B cell (primary cell): ENCODE results near the gene ABCA7. TPM values are rescaled to one million over a fixed set of nuclear protein-coding genes. Genes with fewer than 3 reads are reported as not detected.

Experiments used
- ATAC-seq: fragments of 200-7000 bp; cut with Tn5 transposase; one replicate; pipeline ENCODE4 v1.10.0; 2021; ENCODE audit warnings: low read depth, mild to moderate bottlenecking, moderate number of reproducible peaks, moderate library complexity
- CTCF ChIA-PET: fragments of 350-600 bp; sonication (Branson Sonifier 250); formaldehyde crosslinking; loops from one replicate; lab custom pipeline; 2021; ENCODE audit warnings: antibody characterized with exemption, inconsistent platforms; lab: Charles Lee
- POLR2A ChIA-PET: fragments of 350-600 bp; sonication (Branson Sonifier 250); formaldehyde crosslinking; loops from one replicate; lab custom pipeline; 2021; ENCODE audit warnings: antibody characterized with exemption; lab: Charles Lee
- DNase-seq: peaks from one replicate; pipeline ENCODE4 v3.0.0; 2013
- H2AFZ ChIP-seq: 2 replicates; pipeline ENCODE4 v1.6.1; 2012; ENCODE audit warnings: mild to moderate bottlenecking, low read depth, low read length; ENCODE audit not compliant: insufficient read depth, poor library complexity, severe bottlenecking
- H3K27ac ChIP-seq, 2 donors: 1 replicate in 1 of 2; 2 replicates in 1 of 2; pipeline ENCODE4 v1.5.1; 2012 to 2013; ENCODE audit warnings: low read length in 2 of 2, mild to moderate bottlenecking in 2 of 2, moderate library complexity in 1 of 2
- H3K27me3 ChIP-seq, 4 experiments: fragments of 200-600 bp in 1 of 4; sonication (generic) in 1 of 4; replicated peaks in 1 of 4; 1 replicate in 2 of 4; 2 replicates in 2 of 4; pipeline versions ENCODE4 v1.6.1 to v1.7.0; 2013 to 2016; ENCODE audit warnings: low read length in 3 of 4, mild to moderate bottlenecking in 2 of 4, mixed read lengths in 1 of 4, moderate library complexity in 1 of 4; ENCODE audit not compliant: insufficient read depth in 4 of 4, control insufficient read depth in 3 of 4; ENCODE audit errors: control extremely low read depth in 1 of 4
- H3K36me3 ChIP-seq, 2 experiments: replicated peaks in 1 of 2; 1 replicate in 1 of 2; 2 replicates in 1 of 2; pipeline versions ENCODE4 v1.6.1 to v1.7.1; 2013; ENCODE audit warnings: low read length in 1 of 2; ENCODE audit not compliant: insufficient read depth in 2 of 2, control insufficient read depth in 1 of 2; ENCODE audit errors: control extremely low read depth in 1 of 2, extremely low read depth in 1 of 2
- H3K4me1 ChIP-seq, 2 donors: fragments of 200-600 bp in 1 of 2; sonication (generic) in 1 of 2; 1 replicate in 1 of 2; 2 replicates in 1 of 2; pipeline versions ENCODE4 v1.5.1 to v1.6.1; 2013 to 2017; ENCODE audit warnings: low read length in 2 of 2; ENCODE audit not compliant: control insufficient read depth in 2 of 2, insufficient read depth in 2 of 2
- H3K4me2 ChIP-seq: replicated peaks from 2 replicates; pipeline ENCODE3; 2012; ENCODE audit warnings: mild to moderate bottlenecking, low read depth, low read length; ENCODE audit not compliant: poor library complexity, severe bottlenecking
- H3K4me3 ChIP-seq, 5 experiments: fragments of 200-600 bp in 1 of 5; sonication (generic) in 1 of 5; 1 replicate in 3 of 5; 2 replicates in 2 of 5; pipeline versions ENCODE4 v1.5.1 to v1.7.0; 2011 to 2016; ENCODE audit warnings: low read length in 4 of 5, mild to moderate bottlenecking in 4 of 5, low read depth in 2 of 5, control low read depth in 1 of 5, moderate library complexity in 1 of 5; ENCODE audit not compliant: insufficient read depth in 1 of 5; ENCODE audit errors: control extremely low read depth in 1 of 5, extremely low read depth in 1 of 5
- H3K79me2 ChIP-seq: fragments of 200-600 bp; sonication (generic); one replicate; pipeline ENCODE4 v1.6.0; 2016; ENCODE audit warnings: low read length; ENCODE audit not compliant: control insufficient read depth, insufficient read depth
- H3K9ac ChIP-seq: fragments of 200-600 bp; sonication (generic); 2 replicates; pipeline ENCODE4 v1.6.1; 2017; ENCODE audit warnings: mild to moderate bottlenecking, low read length, moderate library complexity
- H3K9me3 ChIP-seq, 3 donors: one replicate each; pipeline versions ENCODE4 v1.6.1 to v1.7.1; 2013; ENCODE audit warnings: low read length in 2 of 3; ENCODE audit not compliant: control insufficient read depth in 2 of 3, insufficient read depth in 1 of 3; ENCODE audit errors: control extremely low read depth in 1 of 3
- H4K20me1 ChIP-seq: 2 replicates; pipeline ENCODE4 v1.6.0; 2012; ENCODE audit warnings: mild to moderate bottlenecking, low read length; ENCODE audit not compliant: insufficient read depth, control insufficient read depth, poor library complexity, severe bottlenecking
- H3K27ac Mint-ChIP-seq: one replicate; pipeline ENCODE4 v1.8.0; 2021; ENCODE audit warnings: mixed read lengths
- H3K27me3 Mint-ChIP-seq: one replicate; pipeline ENCODE4 v1.8.0; 2021; ENCODE audit warnings: mixed read lengths
- H3K4me1 Mint-ChIP-seq: one replicate; pipeline ENCODE4 v1.8.0; 2021; ENCODE audit warnings: mixed read lengths
- H3K4me3 Mint-ChIP-seq: one replicate; pipeline ENCODE4 v1.8.0; 2021; ENCODE audit warnings: mixed read lengths
- H3K9me3 Mint-ChIP-seq: one replicate; pipeline ENCODE4 v1.8.0; 2022; ENCODE audit warnings: mixed read lengths; ENCODE audit not compliant: insufficient read depth
- EZH2 ChIP-seq: IDR thresholded peaks from 2 replicates; pipeline ENCODE4 v1.6.1; 2012; ENCODE audit warnings: borderline replicate concordance, low read depth, mild to moderate bottlenecking, moderate library complexity, low read length; ENCODE audit not compliant: insufficient read depth, poor library complexity, severe bottlenecking
- WGBS: methylation state at CpG from one replicate; pipeline ENCODE4 v1.1.5; 2013; ENCODE audit warnings: missing lambda C conversion rate; ENCODE audit not compliant: insufficient coverage; 5-methylcytosine and 5-hydroxymethylcytosine counted together
- intact Hi-C: fragments of 100-400 bp; cut with micrococcal nuclease; formaldehyde crosslinking; loops from one replicate; pipeline ENCODE4 v1.10.0; 2022
- polyA plus RNA-seq: library from polyadenylated mRNA; depleted of rRNA; stranded (reverse); fragments of >200 nt; gene quantifications from 2 replicates; pipeline ENCODE4 v1.2.3, GENCODE V29; 2012
- total RNA-seq, 2 donors: library from RNA; stranded (reverse); fragments of 120-200 nt in 1 of 2; gene quantifications; 1 replicate in 1 of 2; 2 replicates in 1 of 2; pipeline versions ENCODE4 v1.2.3 to v1.2.4, GENCODE V29; 2013 to 2022
- TF ChIP-seq, protein P1 (sequence below): fragments of 200-600 bp; IDR thresholded peaks from one replicate; pipeline ENCODE4 v1.8.0; 2022; ENCODE audit warnings: antibody characterized with exemption, mild to moderate bottlenecking

ABCA7 gene
- total and polyA plus RNA-seq, 2 donors (not counting 1 experiment from before 2014, with no cell fraction given), result 192 to 281 TPM

DNA sequence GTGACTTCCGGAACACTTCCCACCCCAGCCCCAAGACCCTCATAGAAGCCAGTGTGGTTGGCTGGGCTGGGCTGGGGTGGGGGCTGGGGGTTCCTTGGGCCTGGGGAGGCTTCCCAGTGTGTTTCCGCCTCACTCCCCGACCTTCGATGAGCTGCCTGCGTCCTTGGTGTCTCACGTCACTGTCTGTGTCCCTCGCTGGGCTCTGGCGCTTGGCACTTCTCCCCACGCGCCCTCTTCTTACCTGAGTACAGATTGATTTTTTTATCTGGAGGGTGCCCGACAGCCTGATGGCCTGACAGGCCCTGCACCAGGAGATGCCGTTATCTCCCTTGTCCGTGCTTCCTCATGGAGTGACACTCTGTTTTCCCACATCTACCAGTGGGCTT is 47.2 kb upstream of the ABCA7 start:
- no peak for TF ChIP-seq EZH2
- TF ChIP-seq, protein P1, sequence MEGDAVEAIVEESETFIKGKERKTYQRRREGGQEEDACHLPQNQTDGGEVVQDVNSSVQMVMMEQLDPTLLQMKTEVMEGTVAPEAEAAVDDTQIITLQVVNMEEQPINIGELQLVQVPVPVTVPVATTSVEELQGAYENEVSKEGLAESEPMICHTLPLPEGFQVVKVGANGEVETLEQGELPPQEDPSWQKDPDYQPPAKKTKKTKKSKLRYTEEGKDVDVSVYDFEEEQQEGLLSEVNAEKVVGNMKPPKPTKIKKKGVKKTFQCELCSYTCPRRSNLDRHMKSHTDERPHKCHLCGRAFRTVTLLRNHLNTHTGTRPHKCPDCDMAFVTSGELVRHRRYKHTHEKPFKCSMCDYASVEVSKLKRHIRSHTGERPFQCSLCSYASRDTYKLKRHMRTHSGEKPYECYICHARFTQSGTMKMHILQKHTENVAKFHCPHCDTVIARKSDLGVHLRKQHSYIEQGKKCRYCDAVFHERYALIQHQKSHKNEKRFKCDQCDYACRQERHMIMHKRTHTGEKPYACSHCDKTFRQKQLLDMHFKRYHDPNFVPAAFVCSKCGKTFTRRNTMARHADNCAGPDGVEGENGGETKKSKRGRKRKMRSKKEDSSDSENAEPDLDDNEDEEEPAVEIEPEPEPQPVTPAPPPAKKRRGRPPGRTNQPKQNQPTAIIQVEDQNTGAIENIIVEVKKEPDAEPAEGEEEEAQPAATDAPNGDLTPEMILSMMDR, result no peak
- H3K79me2 ChIP-seq, result peaks cover 6% of the 10 kb centered on the region
- no peak overlapping the region for H3K9ac ChIP-seq
- H3K9me3 Mint-ChIP-seq, result no peaks in the 10 kb centered on the region
- CTCF ChIA-PET, result no interaction called here
- H3K4me2 ChIP-seq, result no peak overlapping the region
- POLR2A ChIA-PET, result no interaction called here
- H2AFZ ChIP-seq, result no peak overlapping the region
- no peak overlapping the region for H3K4me3 Mint-ChIP-seq
- H3K4me3 ChIP-seq, result no peak overlapping the region
- ATAC-seq (no peak), DNase-seq (no peak)
- H3K4me1 Mint-ChIP-seq, result peaks cover 6% of the 10 kb centered on the region
- intact Hi-C loops, result no loop called here
- peaks cover 0 to 21% (median 9%) of the 10 kb centered on the region in 4 experiments for H3K27me3 ChIP-seq
- peaks cover 14% of the 10 kb centered on the region for H4K20me1 ChIP-seq
- 98% methylated on average over 12 of the region's 13 CpGs for WGBS
- peaks cover 6% of the 10 kb centered on the region for H3K27me3 Mint-ChIP-seq
- H3K36me3 ChIP-seq, result peaks cover 0 to 24% of the 10 kb centered on the region in 2 experiments
- H3K4me1 ChIP-seq, result peaks cover 10 to 11% of the 10 kb centered on the region in 2 donors
- H3K27ac ChIP-seq, result no peak overlapping the region
- no peaks in the 10 kb centered on the region for H3K9me3 ChIP-seq
- H3K27ac Mint-ChIP-seq, result no peak overlapping the region

DNA sequence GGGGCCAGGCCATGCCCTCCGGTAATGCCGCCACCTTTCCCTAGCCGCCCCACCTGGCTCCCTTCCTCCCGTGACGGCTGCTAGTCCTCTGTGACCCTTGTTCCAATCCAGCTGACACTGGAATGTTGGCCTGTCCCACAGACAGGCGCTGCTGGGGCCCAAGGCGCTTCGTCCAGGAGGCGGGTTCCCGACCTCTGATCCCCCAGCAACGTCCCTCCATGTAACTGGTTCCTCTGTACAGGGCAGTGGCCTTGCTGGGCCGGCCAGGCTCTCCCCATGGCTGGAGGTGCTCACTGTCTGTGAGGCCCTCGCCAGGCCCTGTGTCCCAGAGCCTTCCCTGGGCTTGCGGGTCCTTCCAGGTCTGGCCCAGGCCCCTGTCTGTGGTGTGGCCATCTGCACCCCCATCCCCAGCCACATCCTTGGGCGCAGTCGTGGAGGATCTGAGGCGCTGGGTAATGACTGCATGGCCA is 46.5 kb upstream of the ABCA7 start:
- intact Hi-C loops, result no loop called here
- H3K27me3 Mint-ChIP-seq, result peaks cover 13% of the 10 kb centered on the region
- H3K4me1 ChIP-seq, result peaks cover 10 to 11% of the 10 kb centered on the region in 2 donors
- POLR2A ChIA-PET, result no interaction called here
- peaks cover 0 to 28% (median 13%) of the 10 kb centered on the region in 4 experiments for H3K27me3 ChIP-seq
- peaks cover 0 to 21% of the 10 kb centered on the region in 2 experiments for H3K36me3 ChIP-seq
- no peak overlapping the region for H3K27ac Mint-ChIP-seq
- ATAC-seq (no peak), DNase-seq (no peak)
- H3K4me2 ChIP-seq, result no peak overlapping the region
- CTCF ChIA-PET, result no interaction called here
- H2AFZ ChIP-seq, result no peak overlapping the region
- TF ChIP-seq EZH2, result no peak
- TF ChIP-seq, protein P1, result no peak
- WGBS, result 96% methylated on average over 14 of the region's 17 CpGs
- peaks cover 14% of the 10 kb centered on the region for H4K20me1 ChIP-seq
- peaks cover 6% of the 10 kb centered on the region for H3K4me1 Mint-ChIP-seq
- peaks cover 0 to 2% (median 0%) of the 10 kb centered on the region in 3 donors for H3K9me3 ChIP-seq
- H3K4me3 Mint-ChIP-seq, result no peak overlapping the region
- no peaks in the 10 kb centered on the region for H3K9me3 Mint-ChIP-seq
- H3K4me3 ChIP-seq, result no peak overlapping the region
- H3K79me2 ChIP-seq, result peaks cover 1% of the 10 kb centered on the region
- H3K9ac ChIP-seq, result no peak overlapping the region
- no peak overlapping the region for H3K27ac ChIP-seq
